ENCODE measurements around the gene LYSMD3.

- TF ChIP-seq CTCF (IDR thresholded peaks at IDR 0.05; ENCODE audit: low read depth, low read length, poor library complexity, severe bottlenecking) (peak; percentile 44), EZH2phosphoT487 (IDR thresholded peaks at IDR 0.05; ENCODE audit: borderline replicate concordance, low read length) (no peak)
Observed at GRCh38 chr5:90474235-90475107, 54.9 kb downstream of the LYSMD3 start, which contains the start of the genes MBLAC2 and POLR3G.

Measured in DOHH2 (cell line).